ENCODE measurements around the gene GRAP.

GRCh38 chr17:18999394-18999793 lies 47.4 kb downstream of the GRAP start:
- no peak for TF ChIP-seq REST (IDR thresholded peaks at IDR 0.05; ENCODE audit: insufficient read depth in 1 of 2, low read depth in 2 of 2, low read length in 2 of 2)
- no peak for TF ChIP-seq POLR2AphosphoS5 (IDR thresholded peaks at IDR 0.05; ENCODE audit: low read depth, low read length)
- TF ChIP-seq SIN3A (IDR thresholded peaks at IDR 0.05; ENCODE audit: borderline replicate concordance, insufficient read depth, low read length), result no peak
- TF ChIP-seq TAF1 (IDR thresholded peaks at IDR 0.05; ENCODE audit: borderline replicate concordance, insufficient read depth, low read length), result no peak
- TF ChIP-seq FOXP2 (optimal IDR thresholded peaks at IDR 0.05; ENCODE audit: borderline replicate concordance, extremely low read depth, extremely low read length, insufficient read depth), result no peak
